Transverse colon (tissue), 4 donors: Measurements from ENCODE around the gene ODF2L. TPM values are rescaled to one million over a fixed set of nuclear protein-coding genes. Genes with fewer than 3 reads are reported as not detected.

Experiments used
- DNase-seq: peaks from one replicate; pipeline ENCODE4 v3.0.0-alpha.2; 2019
- H3K27ac ChIP-seq, 4 donors: fragments of 200-600 bp; sonication (generic); 2 replicates each; pipeline ENCODE4 v1.5.1; 2016 to 2018; ENCODE audit warnings: inconsistent platforms in 4 of 4
- H3K27me3 ChIP-seq: fragments of 200-600 bp; sonication (generic); 2 replicates; pipeline ENCODE4 v1.5.1; 2017; ENCODE audit warnings: inconsistent platforms
- H3K36me3 ChIP-seq, 4 donors: fragments of 200-600 bp; sonication (generic); 2 replicates each; pipeline ENCODE4 v1.5.1; 2017 to 2019; ENCODE audit warnings: inconsistent platforms in 4 of 4
- H3K4me1 ChIP-seq, 4 donors: fragments of 200-600 bp; sonication (generic); 2 replicates each; pipeline ENCODE4 v1.5.1; 2017 to 2020; ENCODE audit warnings: inconsistent platforms in 4 of 4
- H3K4me3 ChIP-seq, 4 donors: fragments of 200-600 bp; sonication (generic); 1 replicate in 1 of 4; 2 replicates in 3 of 4; pipeline versions ENCODE4 v1.5.1 to v1.6.1; 2017 to 2019; ENCODE audit warnings: inconsistent platforms in 4 of 4
- H3K9me3 ChIP-seq, 2 donors: fragments of 200-600 bp; sonication (generic); 2 replicates each; pipeline ENCODE4 v1.5.1; 2017 to 2019; ENCODE audit warnings: inconsistent platforms in 2 of 2
- CTCF ChIP-seq, 5 experiments: fragments of 200-600 bp in 3 of 5; fragments of 450-650 bp in 2 of 5; sonication (generic) in 3 of 5; IDR thresholded peaks; 1 replicate in 2 of 5; 2 replicates in 3 of 5; pipeline ENCODE4 v1.5.1; 2016 to 2017; ENCODE audit warnings: antibody characterized with exemption in 5 of 5, inconsistent platforms in 3 of 5, mild to moderate bottlenecking in 2 of 5, moderate library complexity in 1 of 5
- EP300 ChIP-seq: sonication (generic); formaldehyde crosslinking; IDR thresholded peaks from one replicate; pipeline ENCODE4 v1.6.1; 2017; ENCODE audit warnings: antibody characterized with exemption, low read depth
- POLR2A ChIP-seq: fragments of 450-650 bp; IDR thresholded peaks from one replicate; pipeline ENCODE4 v1.6.1; 2016; ENCODE audit warnings: antibody characterized with exemption, mild to moderate bottlenecking, moderate library complexity
- POLR2AphosphoS5 ChIP-seq, 3 donors: sonication (generic); formaldehyde crosslinking; IDR thresholded peaks; one replicate each; pipeline ENCODE4 v1.6.1; 2016; ENCODE audit warnings: antibody characterized with exemption in 3 of 3
- WGBS, 2 donors: methylation state at CpG; one replicate each; pipeline ENCODE4 v1.1.5; 2018; ENCODE audit warnings: low coverage in 1 of 2; 5-methylcytosine and 5-hydroxymethylcytosine counted together
- in situ Hi-C, 4 donors: fragments of 200-750 bp; cut with MboI; loops; one replicate each; pipeline versions ENCODE4 v1.15.0 to v1.15.1; 2017; ENCODE audit warnings: low sequenced_read_pairs in 3 of 4, low pct_ligation_motif_present in 1 of 4, low pct_unique_long_range_greater_than_20kb in 1 of 4
- intact Hi-C: fragments of 100-400 bp; cut with DNase I; formaldehyde crosslinking; loops from one replicate; pipeline ENCODE4 v1.15.1; 2023; ENCODE audit warnings: low total_unique reads
- total RNA-seq, 4 donors: library from RNA; depleted of rRNA; stranded (reverse); fragments of >200 nt; gene quantifications; one replicate each; pipeline ENCODE4 v1.1.0, GENCODE V29; 2016

ODF2L gene
- total RNA-seq, 4 donors from 2014 or later: 43.6 to 89.2 (median 55.9) TPM

- in situ Hi-C loops: loop anchor here in 1 of 4 donors (10.0 kb wide), 1 partner anchor 117 kb away; no protein-coding TSS in a partner anchor
- H3K36me3 ChIP-seq: no peaks in the 10 kb centered on the region
- no peaks in the 10 kb centered on the region for H3K27me3 ChIP-seq
- no peak overlapping the region for H3K4me3 ChIP-seq
- TF ChIP-seq POLR2A (no peak), POLR2AphosphoS5 (IDR thresholded peaks at IDR 0.05) (no peak), EP300 (no peak), CTCF (IDR thresholded peaks at IDR 0.05) (no peak)
- intact Hi-C loops: no loop called here
- 92 to 94% methylated on average over 3 of the region's 3 CpGs for WGBS, 2 donors
- H3K27ac ChIP-seq: no peak overlapping the region
- H3K4me1 ChIP-seq: peaks cover 0 to 22% (median 0%) of the 10 kb centered on the region in 4 donors
- DNase-seq: no peak
- no peaks in the 10 kb centered on the region for H3K9me3 ChIP-seq
Measured at GRCh38 chr1:86387916-86388627, 8.1 kb downstream of the ODF2L start.

GRCh38 chr1:86382878-86383277, 13.2 kb downstream of the ODF2L start:
- no peak for DNase-seq
- Histone ChIP-seq H3K4me1 (peaks cover 0 to 26% (median 3%) of the 10 kb centered on the region in 4 donors), H3K27ac (peak overlapping the region in 2 of 4 donors; percentile 15 to 17), H3K9me3 (no peaks in the 10 kb centered on the region), H3K27me3 (no peaks in the 10 kb centered on the region), H3K4me3 (no peak overlapping the region), H3K36me3 (peaks cover 0 to 6% (median 0%) of the 10 kb centered on the region in 4 donors)
- intact Hi-C loops (no loop called here), in situ Hi-C loops (loop anchor here in 1 of 4 donors (10.0 kb wide), 1 partner anchor 122 kb away; no protein-coding TSS in a partner anchor)
- TF ChIP-seq EP300 (no peak), CTCF (IDR thresholded peaks at IDR 0.05) (no peak), POLR2AphosphoS5 (IDR thresholded peaks at IDR 0.05) (no peak), POLR2A (no peak)
- WGBS, 2 donors: 67 to 71% methylated on average over 1 of the region's 1 CpG

- Histone ChIP-seq H3K27me3 (no peaks in the 10 kb centered on the region), H3K36me3 (peaks cover 0 to 7% (median 0%) of the 10 kb centered on the region in 4 donors), H3K4me3 (no peak overlapping the region), H3K27ac (no peak overlapping the region), H3K4me1 (peaks cover 0 to 26% (median 3%) of the 10 kb centered on the region in 4 donors), H3K9me3 (no peaks in the 10 kb centered on the region)
- 61 to 70% methylated on average over 4 of the region's 4 CpGs for whole genome bisulfite sequencing, 2 donors
- intact Hi-C loops: no loop called here
- in situ Hi-C loops: loop anchor here in 1 of 4 donors (10.0 kb wide), 1 partner anchor 124 kb away; no protein-coding TSS in a partner anchor
- DNase-seq: no peak
- TF ChIP-seq POLR2A: no peak
- TF ChIP-seq POLR2AphosphoS5 (IDR thresholded peaks at IDR 0.05): no peak
- no peak for TF ChIP-seq CTCF (IDR thresholded peaks at IDR 0.05)
- no peak for TF ChIP-seq EP300
Measured at GRCh38 chr1:86381223-86381622, 14.9 kb downstream of the ODF2L start.

DNA sequence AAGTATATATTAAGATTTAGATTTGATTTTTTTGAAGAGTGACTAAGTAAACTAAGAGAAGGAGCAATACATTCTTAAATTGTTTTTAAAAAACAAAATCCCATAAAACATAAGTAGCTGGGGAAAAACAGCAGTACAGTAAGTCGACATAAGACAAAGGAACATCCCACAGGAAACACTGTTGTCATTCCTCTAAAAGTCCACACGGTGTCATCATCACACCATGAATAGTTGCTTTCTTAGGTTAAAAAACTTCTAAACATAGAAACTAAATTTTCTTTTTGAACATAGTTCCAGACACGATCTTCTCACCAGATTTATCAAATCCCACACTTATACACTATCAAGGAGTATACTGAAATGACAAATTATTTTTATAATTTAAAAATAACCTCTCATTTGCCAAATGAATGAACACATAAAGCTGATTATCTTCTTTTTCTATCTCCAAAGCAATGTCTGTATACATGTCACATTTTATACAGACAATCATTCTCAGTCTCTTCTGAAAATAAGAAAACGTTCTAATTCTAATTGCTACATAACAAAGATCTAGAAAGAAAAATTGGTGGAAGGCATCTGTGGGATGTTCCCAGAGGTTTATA, 15.8 kb downstream of the ODF2L start:
- intact Hi-C loops: no loop called here
- DNase-seq: no peak
- no peak overlapping the region for H3K27ac ChIP-seq
- H3K4me3 ChIP-seq: peak overlapping the region in 1 of 4 donors; percentile 14
- H3K27me3 ChIP-seq: no peaks in the 10 kb centered on the region
- H3K36me3 ChIP-seq: peaks cover 0 to 7% (median 0%) of the 10 kb centered on the region in 4 donors
- 3 to 6% methylated on average over 4 of the region's 4 CpGs for WGBS, 2 donors
- no peaks in the 10 kb centered on the region for H3K9me3 ChIP-seq
- TF ChIP-seq CTCF (IDR thresholded peaks at IDR 0.05) (peak; percentile 71 to 88 (median 81)), POLR2A (no peak)
- H3K4me1 ChIP-seq: peaks cover 0 to 26% (median 3%) of the 10 kb centered on the region in 4 donors
- in situ Hi-C loops: loop anchor here in 1 of 4 donors (10.0 kb wide), 1 partner anchor 124 kb away; no protein-coding TSS in a partner anchor
